ENCODE measurements around the gene SCN1B.
"Not testable (repeated sequence)": the region's sequence is repeated elsewhere in the genome, so short reads cannot be mapped to it uniquely, and the experiment has no call there.

SCN1B gene

DNA sequence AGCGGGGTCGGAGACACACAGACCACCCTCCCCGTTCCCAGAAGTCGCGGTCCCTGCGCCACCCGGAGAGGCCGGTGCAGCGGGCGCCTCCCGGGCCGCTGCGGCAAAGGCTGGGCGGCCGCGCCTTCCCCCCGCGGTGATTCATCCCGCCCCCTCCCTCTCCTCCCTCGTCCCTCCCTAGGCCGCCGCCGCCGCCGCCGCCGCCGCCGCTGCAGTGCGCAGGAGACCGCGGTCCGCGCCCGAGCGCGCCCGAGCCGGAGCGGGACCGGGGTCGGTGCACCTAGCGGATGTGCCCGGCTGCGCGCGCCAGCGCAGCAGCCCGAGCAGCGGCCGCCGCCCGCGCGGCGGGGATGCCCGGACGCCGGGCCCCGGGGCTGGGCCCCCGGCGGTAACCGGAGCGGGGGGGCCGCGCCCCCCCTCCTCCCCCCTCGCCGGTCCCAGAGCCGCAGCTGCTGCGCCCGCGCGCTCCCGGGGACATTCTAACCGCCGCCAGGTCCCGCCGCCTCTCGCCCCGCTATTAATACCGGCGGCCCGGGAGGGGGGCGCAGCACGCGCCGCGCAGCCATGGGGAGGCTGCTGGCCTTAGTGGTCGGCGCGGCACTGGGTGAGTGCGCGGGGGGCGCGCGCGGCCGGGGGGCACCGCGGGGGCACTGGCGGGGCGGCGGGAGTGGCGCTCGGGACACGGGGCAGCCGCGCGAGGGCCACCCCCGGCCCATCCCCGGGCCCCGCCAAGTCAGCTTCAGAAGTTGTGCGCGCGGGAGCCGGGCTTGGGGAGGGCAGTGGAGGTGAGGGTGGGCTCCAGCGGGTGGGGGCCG is at the start of gene SCN1B:
SCN1B (plus strand) TSS at position 214 of the 815 bp plus-strand sequence; CDS start at position 565, 351 bp downstream.
- peak within 1 kb of the TSS; percentile 71; the same call in 1 of the 2 replicates for H3K4me3 ChIP-seq (ENCODE audit: low read length)
- no peak for DNase-seq (ENCODE audit: low read depth, low spot score)
- peaks cover 12% of the 10 kb centered on the region; the same call in 1 of the 2 replicates for H3K27me3 ChIP-seq (ENCODE audit: control insufficient read depth, insufficient read depth, low read length)
- no peaks in the 10 kb centered on the region for H3K9me3 ChIP-seq (ENCODE audit: control insufficient read depth, insufficient read depth, low read length)
- peaks cover 13% of the 10 kb centered on the region for H3K36me3 ChIP-seq (ENCODE audit: control insufficient read depth, insufficient read depth, low read length)
- no CpG with 5 or more reads among the region's 118 CpGs for WGBS (ENCODE audit: insufficient coverage, insufficient read length)
- no peak within 1 kb of the TSS for H3K27ac ChIP-seq (ENCODE audit: low read length)
- no peaks in the 10 kb centered on the region for H3K4me1 ChIP-seq (ENCODE audit: control insufficient read depth, insufficient read depth, low read length)

DNA sequence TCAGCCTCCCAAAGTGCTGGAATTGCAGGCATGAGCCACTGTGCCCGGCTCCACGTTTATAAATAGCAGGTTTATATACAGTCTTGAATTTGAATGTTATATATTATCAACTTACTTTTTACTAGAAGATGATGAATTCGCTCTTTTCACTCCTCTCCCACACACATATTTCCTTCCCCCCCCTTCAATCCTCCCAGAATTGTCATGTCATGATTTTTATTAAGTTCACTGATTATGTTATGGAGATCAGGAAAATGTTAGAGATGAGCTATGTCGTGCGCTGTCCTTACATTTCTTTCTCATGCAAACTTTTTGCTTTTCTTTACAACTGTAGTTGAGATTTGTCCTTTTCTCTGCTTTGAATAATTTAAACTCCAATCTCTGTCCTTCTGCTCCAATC is 48.0 kb upstream of the SCN1B start:
- Histone ChIP-seq H3K9me3 (ENCODE audit: control insufficient read depth, insufficient read depth, low read length) (no peaks in the 10 kb centered on the region), H3K36me3 (ENCODE audit: control insufficient read depth, insufficient read depth, low read length) (no peaks in the 10 kb centered on the region), H3K27ac (ENCODE audit: low read length) (no peak overlapping the region), H3K4me3 (ENCODE audit: low read length) (no peak overlapping the region), H3K27me3 (ENCODE audit: control insufficient read depth, insufficient read depth, low read length) (no peaks in the 10 kb centered on the region), H3K4me1 (ENCODE audit: control insufficient read depth, insufficient read depth, low read length) (no peaks in the 10 kb centered on the region; the same call in 1 of the 2 replicates)
- no peak for DNase-seq (ENCODE audit: low read depth, low spot score)
- WGBS (ENCODE audit: insufficient coverage, insufficient read length) = no CpG with 5 or more reads among the region's 5 CpGs

GRCh38 chr19:34983786-34984185 is 46.5 kb upstream of the SCN1B start:
- Histone ChIP-seq H3K4me3 (ENCODE audit: low read length) (no peak overlapping the region), H3K36me3 (ENCODE audit: control insufficient read depth, insufficient read depth, low read length) (no peaks in the 10 kb centered on the region), H3K9me3 (ENCODE audit: control insufficient read depth, insufficient read depth, low read length) (no peaks in the 10 kb centered on the region), H3K27me3 (ENCODE audit: control insufficient read depth, insufficient read depth, low read length) (no peaks in the 10 kb centered on the region), H3K27ac (ENCODE audit: low read length) (no peak overlapping the region), H3K4me1 (ENCODE audit: control insufficient read depth, insufficient read depth, low read length) (no peaks in the 10 kb centered on the region; the same call in 1 of the 2 replicates)
- no CpG with 5 or more reads among the region's 4 CpGs for WGBS (ENCODE audit: insufficient coverage, insufficient read length)
- no peak for DNase-seq (ENCODE audit: low read depth, low spot score)

DNA sequence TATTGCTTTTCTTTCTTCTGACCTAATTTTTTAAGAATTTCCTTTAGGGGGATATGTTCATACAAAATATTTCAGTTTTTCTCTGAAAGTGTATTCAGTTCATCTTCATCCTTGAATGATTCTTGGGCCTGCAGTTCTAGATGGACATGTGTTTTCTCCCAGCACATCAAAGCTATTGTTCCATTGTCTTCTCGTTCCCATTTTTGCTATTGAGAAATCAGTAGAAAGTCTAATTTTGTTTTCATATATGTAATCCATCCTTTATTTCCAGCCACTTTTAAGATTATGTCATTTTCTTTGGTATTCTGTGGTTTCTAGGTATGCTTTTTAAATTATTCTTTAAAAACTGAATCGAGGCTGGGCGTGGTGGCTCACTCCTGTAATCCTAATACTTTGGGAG is 46.0 kb upstream of the SCN1B start:
- Histone ChIP-seq H3K36me3 (ENCODE audit: control insufficient read depth, insufficient read depth, low read length) (no peaks in the 10 kb centered on the region), H3K27me3 (ENCODE audit: control insufficient read depth, insufficient read depth, low read length) (no peaks in the 10 kb centered on the region), H3K27ac (ENCODE audit: low read length) (no peak overlapping the region), H3K4me1 (ENCODE audit: control insufficient read depth, insufficient read depth, low read length) (no peaks in the 10 kb centered on the region; the same call in 1 of the 2 replicates), H3K4me3 (ENCODE audit: low read length) (no peak overlapping the region), H3K9me3 (ENCODE audit: control insufficient read depth, insufficient read depth, low read length) (no peaks in the 10 kb centered on the region)
- WGBS (ENCODE audit: insufficient coverage, insufficient read length) = no CpG with 5 or more reads among the region's 3 CpGs
- DNase-seq (ENCODE audit: low read depth, low spot score) = no peak

DNA sequence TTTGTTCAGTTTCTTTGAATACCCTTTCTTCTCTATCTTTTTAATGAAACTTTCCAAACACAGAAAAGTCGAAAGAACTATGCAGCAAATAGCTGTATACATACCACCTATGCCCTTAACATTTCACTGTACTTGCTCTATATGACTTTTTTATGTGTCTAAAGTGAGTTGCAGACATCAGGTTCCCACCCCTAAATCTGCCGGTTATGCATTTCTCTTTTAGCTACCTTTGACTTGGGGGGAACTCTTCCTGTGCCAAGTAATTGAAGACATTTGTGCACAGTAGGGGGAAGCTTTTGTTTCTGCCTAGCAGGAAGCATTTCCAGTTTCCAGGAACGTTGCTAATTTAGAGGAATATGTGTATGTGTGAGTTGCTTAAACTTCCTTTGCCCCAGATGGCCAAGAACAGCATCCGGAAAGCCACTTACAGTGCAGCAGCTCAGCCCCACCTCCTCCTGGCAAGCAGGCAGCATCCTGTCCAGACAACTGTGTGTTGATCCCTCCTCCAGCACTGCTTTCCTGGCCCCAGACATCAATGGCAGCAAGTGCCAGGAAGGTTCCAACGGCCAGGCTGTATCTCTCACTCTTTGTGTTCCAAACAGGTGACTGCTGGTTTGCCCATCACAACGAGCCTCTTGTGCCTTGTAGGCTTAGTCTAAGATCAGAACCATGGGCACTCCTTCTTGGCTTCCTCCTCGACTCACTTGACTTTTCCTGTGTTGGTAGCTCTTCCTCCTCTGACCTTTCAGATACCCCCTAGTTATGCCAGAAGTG is 44.8 kb upstream of the SCN1B start:
- no peaks in the 10 kb centered on the region for H3K27me3 ChIP-seq (ENCODE audit: control insufficient read depth, insufficient read depth, low read length)
- DNase-seq (ENCODE audit: low read depth, low spot score) = peak; percentile 52
- no peak overlapping the region for H3K4me3 ChIP-seq (ENCODE audit: low read length)
- no peak overlapping the region for H3K27ac ChIP-seq (ENCODE audit: low read length)
- H3K9me3 ChIP-seq (ENCODE audit: control insufficient read depth, insufficient read depth, low read length) = no peaks in the 10 kb centered on the region
- no peaks in the 10 kb centered on the region for H3K36me3 ChIP-seq (ENCODE audit: control insufficient read depth, insufficient read depth, low read length)
- no CpG with 5 or more reads among the region's 7 CpGs for WGBS (ENCODE audit: insufficient coverage, insufficient read length)
- H3K4me1 ChIP-seq (ENCODE audit: control insufficient read depth, insufficient read depth, low read length) = no peaks in the 10 kb centered on the region; the same call in 1 of the 2 replicates

DNA sequence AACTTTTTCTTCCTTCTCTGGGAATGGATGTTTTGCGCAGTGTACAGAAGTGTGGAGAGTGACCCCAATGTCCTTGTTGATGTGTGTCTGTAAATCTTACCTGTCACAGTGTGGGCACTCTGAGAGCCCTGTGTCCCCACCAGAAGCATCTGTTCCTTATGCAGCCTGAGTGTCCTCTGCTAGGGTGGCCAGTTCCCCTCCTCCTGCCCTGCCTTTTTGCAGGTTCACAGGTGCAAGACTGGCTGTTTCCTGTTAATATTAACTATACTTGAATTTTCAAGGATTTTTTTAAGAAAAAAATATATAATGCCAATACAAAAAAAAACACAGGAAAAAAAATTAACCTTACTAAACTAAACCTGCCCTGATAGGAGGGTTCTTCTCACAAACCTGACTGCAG is 42.2 kb upstream of the SCN1B start:
- no peaks in the 10 kb centered on the region; the same call in 1 of the 2 replicates for H3K4me1 ChIP-seq (ENCODE audit: control insufficient read depth, insufficient read depth, low read length)
- no peaks in the 10 kb centered on the region for H3K9me3 ChIP-seq (ENCODE audit: control insufficient read depth, insufficient read depth, low read length)
- no peak overlapping the region for H3K4me3 ChIP-seq (ENCODE audit: low read length)
- no peaks in the 10 kb centered on the region for H3K27me3 ChIP-seq (ENCODE audit: control insufficient read depth, insufficient read depth, low read length)
- no peak overlapping the region for H3K27ac ChIP-seq (ENCODE audit: low read length)
- WGBS (ENCODE audit: insufficient coverage, insufficient read length) = no CpG with 5 or more reads among the region's 1 CpG
- no peaks in the 10 kb centered on the region for H3K36me3 ChIP-seq (ENCODE audit: control insufficient read depth, insufficient read depth, low read length)
- DNase-seq (ENCODE audit: low read depth, low spot score) = no peak

DNA sequence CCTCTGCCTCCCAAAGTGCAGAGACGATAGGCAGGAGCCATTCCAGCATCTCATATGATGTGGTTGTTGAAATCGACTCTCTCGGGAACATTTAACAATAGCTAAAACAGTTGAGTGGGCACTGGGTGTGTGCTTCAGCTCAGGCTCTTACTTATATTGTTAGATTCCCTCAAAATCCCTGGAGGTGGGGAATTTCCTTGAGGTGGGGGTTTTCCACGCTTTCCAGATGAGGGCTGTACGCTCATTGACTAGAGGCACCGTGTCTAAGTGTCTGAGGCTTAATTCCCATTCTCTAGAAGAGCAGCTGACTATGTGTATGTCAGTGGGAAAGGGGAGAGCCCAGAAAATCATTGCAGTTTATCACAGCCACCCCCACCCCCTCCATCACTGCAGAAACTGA is 41.0 kb upstream of the SCN1B start:
- H3K27ac ChIP-seq (ENCODE audit: low read length) = no peak overlapping the region
- H3K9me3 ChIP-seq (ENCODE audit: control insufficient read depth, insufficient read depth, low read length) = no peaks in the 10 kb centered on the region
- no peaks in the 10 kb centered on the region for H3K27me3 ChIP-seq (ENCODE audit: control insufficient read depth, insufficient read depth, low read length)
- H3K36me3 ChIP-seq (ENCODE audit: control insufficient read depth, insufficient read depth, low read length) = no peaks in the 10 kb centered on the region
- peaks cover under 1% of the 10 kb centered on the region; the same call in 1 of the 2 replicates for H3K4me1 ChIP-seq (ENCODE audit: control insufficient read depth, insufficient read depth, low read length)
- no peak for DNase-seq (ENCODE audit: low read depth, low spot score)
- H3K4me3 ChIP-seq (ENCODE audit: low read length) = no peak overlapping the region
- no CpG with 5 or more reads among the region's 6 CpGs for whole genome bisulfite sequencing (ENCODE audit: insufficient coverage, insufficient read length)

GRCh38 chr19:34990578-34991192 is 39.6 kb upstream of the SCN1B start:
- WGBS (ENCODE audit: insufficient coverage, insufficient read length) = no CpG with 5 or more reads among the region's 13 CpGs
- H3K4me3 ChIP-seq (ENCODE audit: low read length) = no peak overlapping the region
- H3K36me3 ChIP-seq (ENCODE audit: control insufficient read depth, insufficient read depth, low read length) = no peaks in the 10 kb centered on the region
- DNase-seq (ENCODE audit: low read depth, low spot score) = no peak
- peaks cover 2% of the 10 kb centered on the region; the same call in 1 of the 2 replicates for H3K4me1 ChIP-seq (ENCODE audit: control insufficient read depth, insufficient read depth, low read length)
- no peaks in the 10 kb centered on the region for H3K27me3 ChIP-seq (ENCODE audit: control insufficient read depth, insufficient read depth, low read length)
- no peak overlapping the region for H3K27ac ChIP-seq (ENCODE audit: low read length)
- H3K9me3 ChIP-seq (ENCODE audit: control insufficient read depth, insufficient read depth, low read length) = no peaks in the 10 kb centered on the region

GRCh38 chr19:34991542-34992333 is 38.5 kb upstream of the SCN1B start:
- Histone ChIP-seq H3K4me1 (ENCODE audit: control insufficient read depth, insufficient read depth, low read length) (0 out of 2 replicates have a peak, but pooled peaks cover 2% of the 10 kb centered on the region), H3K36me3 (ENCODE audit: control insufficient read depth, insufficient read depth, low read length) (no peaks in the 10 kb centered on the region), H3K27ac (ENCODE audit: low read length) (no peak overlapping the region), H3K27me3 (ENCODE audit: control insufficient read depth, insufficient read depth, low read length) (no peaks in the 10 kb centered on the region), H3K9me3 (ENCODE audit: control insufficient read depth, insufficient read depth, low read length) (no peaks in the 10 kb centered on the region), H3K4me3 (ENCODE audit: low read length) (no peak overlapping the region)
- DNase-seq (ENCODE audit: low read depth, low spot score) = no peak
- WGBS (ENCODE audit: insufficient coverage, insufficient read length) = no CpG with 5 or more reads among the region's 8 CpGs

- DNase-seq (ENCODE audit: low read depth, low spot score); H3K4me3 ChIP-seq (ENCODE audit: low read length); H3K36me3 ChIP-seq (ENCODE audit: control insufficient read depth, insufficient read depth, low read length); H3K27me3 ChIP-seq (ENCODE audit: control insufficient read depth, insufficient read depth, low read length); H3K9me3 ChIP-seq (ENCODE audit: control insufficient read depth, insufficient read depth, low read length); H3K4me1 ChIP-seq (ENCODE audit: control insufficient read depth, insufficient read depth, low read length); H3K27ac ChIP-seq (ENCODE audit: low read length): not testable (repeated sequence)
- no CpG with 5 or more reads among the region's 7 CpGs for WGBS (ENCODE audit: insufficient coverage, insufficient read length)
Measured at GRCh38 chr19:34992582-34992981, 37.7 kb upstream of the SCN1B start.
